Gastrocnemius medialis (tissue), 4 donors: ENCODE data around the gene ATG7. TPM values are rescaled to one million over a fixed set of nuclear protein-coding genes. Genes with fewer than 3 reads are reported as not detected.
A peak's percentile ranks its signal among the peaks of the same experiment; 100 is the strongest.

ENCODE experiments used
- ATAC-seq, 2 donors: fragments of 150-250 bp; one replicate each; pipeline ENCODE4 v1.9.1; 2016
- DNase-seq, 2 donors: peaks; one replicate each; pipeline ENCODE4 v3.0.0-alpha.2; 2019
- H3K27ac ChIP-seq, 4 donors: fragments of 200-600 bp; sonication (generic); 1 replicate in 1 of 4; 2 replicates in 3 of 4; pipeline ENCODE4 v1.5.1; 2016 to 2018; ENCODE audit warnings: mild to moderate bottlenecking in 2 of 4, moderate library complexity in 1 of 4
- H3K27me3 ChIP-seq, 3 donors: fragments of 200-600 bp; sonication (generic) in 2 of 3; 1 replicate in 1 of 3; 2 replicates in 2 of 3; pipeline versions ENCODE4 v1.5.1 to v1.6.0; 2016 to 2019; ENCODE audit warnings: mild to moderate bottlenecking in 1 of 3, moderate library complexity in 1 of 3
- H3K36me3 ChIP-seq, 2 donors: fragments of 200-600 bp; sonication (generic) in 1 of 2; one replicate each; pipeline ENCODE4 v1.5.1; 2017 to 2018
- H3K4me1 ChIP-seq, 2 donors: fragments of 200-600 bp; sonication (generic) in 1 of 2; one replicate each; pipeline ENCODE4 v1.5.1; 2016 to 2017; ENCODE audit warnings: mild to moderate bottlenecking in 2 of 2
- H3K4me3 ChIP-seq, 4 donors: fragments of 200-600 bp; sonication (generic) in 3 of 4; 1 replicate in 1 of 4; 2 replicates in 3 of 4; pipeline ENCODE4 v1.5.1; 2016 to 2019; ENCODE audit warnings: mild to moderate bottlenecking in 2 of 4
- H3K9me3 ChIP-seq, 3 donors: fragments of 200-600 bp; sonication (generic) in 2 of 3; 1 replicate in 1 of 3; 2 replicates in 2 of 3; pipeline ENCODE4 v1.5.1; 2016 to 2019
- POLR2A ChIP-seq, 2 donors: fragments of 450-650 bp; IDR thresholded peaks; one replicate each; pipeline ENCODE4 v1.6.1; 2017; ENCODE audit warnings: antibody characterized with exemption in 2 of 2, mild to moderate bottlenecking in 2 of 2, moderate library complexity in 2 of 2
- in situ Hi-C, 4 donors: fragments of 200-750 bp; cut with MboI; loops; one replicate each; pipeline versions ENCODE4 v1.15.0 to v1.8.0; 2017; ENCODE audit warnings: low sequenced_read_pairs in 4 of 4
- intact Hi-C: fragments of 100-400 bp; cut with DNase I; formaldehyde crosslinking; loops from one replicate; pipeline ENCODE4 v1.15.1; 2023; ENCODE audit warnings: low total_unique reads
- total RNA-seq, 4 donors: library from RNA; depleted of rRNA; stranded (reverse); fragments of >200 nt; gene quantifications; one replicate each; pipeline versions ENCODE4 v1.1.0 to v1.2.3, GENCODE V29; 2016
- TF ChIP-seq, protein P1 (sequence below), 5 experiments: fragments of 450-650 bp in 3 of 5; fragments of 200-600 bp in 2 of 5; sonication (generic) in 2 of 5; IDR thresholded peaks in 4 of 5; conservative IDR thresholded peaks in 1 of 5; 1 replicate in 4 of 5; 2 replicates in 1 of 5; pipeline ENCODE4 v1.5.1; 2016 to 2019; ENCODE audit warnings: antibody characterized with exemption in 5 of 5, mild to moderate bottlenecking in 3 of 5, moderate library complexity in 3 of 5

Gene ATG7
- total RNA-seq, 4 donors from 2014 or later: 13.5 to 29.2 (median 15.0) TPM

DNA sequence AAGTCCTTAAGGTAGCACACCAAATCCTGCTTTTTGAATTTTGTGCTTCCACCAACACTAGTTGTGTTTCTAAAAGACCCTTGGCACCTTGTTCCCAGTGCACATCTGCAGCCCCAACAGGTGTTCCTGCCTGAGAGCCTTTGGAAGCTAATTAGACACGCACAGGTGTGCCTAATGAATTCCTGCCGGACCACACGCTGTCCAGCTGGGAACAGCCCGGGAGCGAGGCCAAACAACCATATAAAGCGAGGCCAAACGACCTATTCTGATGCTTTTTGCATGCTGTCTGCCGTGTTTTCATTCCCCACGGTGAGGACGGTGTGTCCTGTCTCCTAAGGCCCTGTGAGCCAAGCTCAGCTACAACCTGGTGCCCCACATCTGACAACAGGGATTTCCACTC is 99.5 kb downstream of the ATG7 start:
- Histone ChIP-seq H3K27me3 (no peaks in the 10 kb centered on the region), H3K9me3 (no peaks in the 10 kb centered on the region), H3K4me1 (peaks cover 37 to 44% of the 10 kb centered on the region in 2 donors), H3K27ac (no peak overlapping the region), H3K36me3 (no peaks in the 10 kb centered on the region), H3K4me3 (no peak overlapping the region)
- intact Hi-C loops: no loop called here
- TF ChIP-seq, protein P1, sequence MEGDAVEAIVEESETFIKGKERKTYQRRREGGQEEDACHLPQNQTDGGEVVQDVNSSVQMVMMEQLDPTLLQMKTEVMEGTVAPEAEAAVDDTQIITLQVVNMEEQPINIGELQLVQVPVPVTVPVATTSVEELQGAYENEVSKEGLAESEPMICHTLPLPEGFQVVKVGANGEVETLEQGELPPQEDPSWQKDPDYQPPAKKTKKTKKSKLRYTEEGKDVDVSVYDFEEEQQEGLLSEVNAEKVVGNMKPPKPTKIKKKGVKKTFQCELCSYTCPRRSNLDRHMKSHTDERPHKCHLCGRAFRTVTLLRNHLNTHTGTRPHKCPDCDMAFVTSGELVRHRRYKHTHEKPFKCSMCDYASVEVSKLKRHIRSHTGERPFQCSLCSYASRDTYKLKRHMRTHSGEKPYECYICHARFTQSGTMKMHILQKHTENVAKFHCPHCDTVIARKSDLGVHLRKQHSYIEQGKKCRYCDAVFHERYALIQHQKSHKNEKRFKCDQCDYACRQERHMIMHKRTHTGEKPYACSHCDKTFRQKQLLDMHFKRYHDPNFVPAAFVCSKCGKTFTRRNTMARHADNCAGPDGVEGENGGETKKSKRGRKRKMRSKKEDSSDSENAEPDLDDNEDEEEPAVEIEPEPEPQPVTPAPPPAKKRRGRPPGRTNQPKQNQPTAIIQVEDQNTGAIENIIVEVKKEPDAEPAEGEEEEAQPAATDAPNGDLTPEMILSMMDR (IDR thresholded peaks at IDR 0.05 in 4 of 5, conservative IDR thresholded peaks at IDR 0.05 in 1 of 5): no peak
- no peak for TF ChIP-seq POLR2A (IDR thresholded peaks at IDR 0.05)
- ATAC-seq: no peak
- no peak for DNase-seq
- in situ Hi-C loops: loop anchor here in 2 of 4 donors (5.0 to 10.0 kb wide), 2 partner anchors 433 to 436 kb away; no protein-coding TSS in a partner anchor

DNA sequence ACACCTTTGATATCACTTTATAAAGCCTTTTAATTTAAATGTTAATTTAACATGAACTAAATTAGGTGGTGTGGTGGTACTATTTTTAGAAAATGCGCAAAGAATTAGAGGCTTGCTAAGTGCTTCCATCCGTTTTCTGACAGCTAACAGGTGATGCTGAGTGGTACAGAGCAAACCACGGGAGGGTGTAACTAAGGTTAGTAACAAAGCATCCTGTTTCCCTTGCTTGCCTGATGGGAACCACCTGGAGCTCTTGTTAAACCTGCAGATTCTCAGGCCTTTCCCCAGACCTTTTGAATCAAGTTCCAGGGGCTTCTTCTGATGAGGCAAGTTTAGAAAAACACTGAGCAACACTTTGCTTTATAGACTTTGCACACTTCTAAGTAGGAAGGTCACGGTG is 101.0 kb downstream of the ATG7 start:
- Histone ChIP-seq H3K27ac (no peak overlapping the region), H3K4me3 (no peak overlapping the region), H3K9me3 (no peaks in the 10 kb centered on the region), H3K4me1 (peaks cover 27 to 30% of the 10 kb centered on the region in 2 donors), H3K36me3 (no peaks in the 10 kb centered on the region), H3K27me3 (no peaks in the 10 kb centered on the region)
- ATAC-seq (no peak), DNase-seq (no peak)
- TF ChIP-seq, protein P1 (IDR thresholded peaks at IDR 0.05 in 4 of 5, conservative IDR thresholded peaks at IDR 0.05 in 1 of 5): no peak
- TF ChIP-seq POLR2A (IDR thresholded peaks at IDR 0.05): no peak
- intact Hi-C loops (no loop called here), in situ Hi-C loops (loop anchor here in 2 of 4 donors (5.0 to 10.0 kb wide), 2 partner anchors 432 to 434 kb away; no protein-coding TSS in a partner anchor)

DNA sequence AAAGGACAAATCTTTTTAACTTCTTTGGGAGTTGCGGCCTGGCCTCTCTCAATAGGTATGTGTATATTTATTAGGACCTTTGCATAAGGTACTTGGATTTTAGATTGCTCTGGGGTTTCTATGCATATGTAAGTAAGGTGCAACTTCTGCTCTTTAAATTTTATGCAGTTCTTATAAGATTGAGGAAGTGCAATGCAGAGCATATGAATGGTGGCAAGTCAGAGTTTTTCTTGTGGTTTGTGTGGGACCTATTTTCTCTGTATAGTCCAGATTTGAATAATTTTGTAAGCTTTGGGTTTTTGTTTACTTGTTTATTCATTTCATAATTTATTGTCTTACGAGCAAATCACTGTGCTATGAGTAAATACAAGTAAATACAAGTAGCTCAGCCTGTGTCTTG is 101.5 kb downstream of the ATG7 start:
- no peak for ATAC-seq

DNA sequence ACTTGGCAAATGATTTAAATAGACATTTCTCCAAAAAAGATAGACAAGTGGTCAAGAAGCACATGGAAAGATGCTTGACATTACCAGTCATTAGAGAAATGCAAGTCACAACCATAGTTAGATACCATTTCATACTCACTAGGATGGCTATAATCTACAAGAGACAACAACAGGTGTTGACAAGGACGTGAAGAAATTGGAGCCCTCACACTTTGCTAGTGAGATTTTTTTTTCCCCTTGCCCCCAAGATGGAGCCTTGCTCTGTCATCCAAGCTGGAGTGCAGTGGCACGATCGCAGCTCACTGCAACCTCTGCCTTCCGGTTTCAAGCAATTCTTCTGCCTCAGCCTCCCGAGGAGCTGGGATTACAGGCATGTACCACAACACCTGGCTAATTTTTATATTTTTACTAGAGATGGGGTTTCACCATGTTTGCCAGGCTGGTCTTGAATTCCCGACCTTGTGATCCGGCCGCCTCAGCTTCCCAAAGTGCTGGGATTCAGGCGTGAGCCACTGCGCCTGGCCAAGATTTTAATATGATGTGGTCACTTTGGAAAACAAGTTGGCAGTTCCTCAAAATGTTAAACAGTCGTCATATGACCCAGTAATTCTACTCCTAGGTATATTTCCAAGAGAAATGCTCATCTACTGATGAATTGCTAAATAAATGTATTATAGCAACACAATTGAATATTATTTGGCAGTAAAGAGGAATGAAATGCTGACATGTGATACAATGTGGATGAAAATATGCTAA is 103.3 kb downstream of the ATG7 start:
- TF ChIP-seq POLR2A (IDR thresholded peaks at IDR 0.05): no peak
- TF ChIP-seq, protein P1 (IDR thresholded peaks at IDR 0.05 in 4 of 5, conservative IDR thresholded peaks at IDR 0.05 in 1 of 5): no peak
- Histone ChIP-seq H3K27ac (peak overlapping the region; percentile 49 to 74 (median 68)), H3K4me3 (no peak overlapping the region), H3K27me3 (no peaks in the 10 kb centered on the region), H3K36me3 (no peaks in the 10 kb centered on the region), H3K9me3 (no peaks in the 10 kb centered on the region), H3K4me1 (peaks cover 20 to 28% of the 10 kb centered on the region in 2 donors)
- in situ Hi-C loops: loop anchor here in 2 of 4 donors (5.0 to 25.0 kb wide), 3 partner anchors 137 to 429 kb away; no protein-coding TSS in a partner anchor
- intact Hi-C loops: loop anchor here (5.0 kb wide), 1 partner anchor 472 kb away; the partner anchor contains the start of gene TAMM41
- ATAC-seq: peak; percentile 48 to 72
- DNase-seq: peak; percentile 37 to 50

More for the DNA sequence above, 101.5 kb downstream of the ATG7 start:
- H3K9me3 ChIP-seq: no peaks in the 10 kb centered on the region
- peaks cover 23 to 26% of the 10 kb centered on the region in 2 donors for H3K4me1 ChIP-seq
- no peak for DNase-seq
- no peaks in the 10 kb centered on the region for H3K36me3 ChIP-seq
- no peak overlapping the region for H3K4me3 ChIP-seq
- in situ Hi-C loops (loop anchor here in 2 of 4 donors (5.0 to 10.0 kb wide), 2 partner anchors 431 to 434 kb away; no protein-coding TSS in a partner anchor), intact Hi-C loops (no loop called here)
- H3K27me3 ChIP-seq: no peaks in the 10 kb centered on the region
- TF ChIP-seq, protein P1 (IDR thresholded peaks at IDR 0.05 in 4 of 5, conservative IDR thresholded peaks at IDR 0.05 in 1 of 5): no peak
- TF ChIP-seq POLR2A (IDR thresholded peaks at IDR 0.05): no peak
- H3K27ac ChIP-seq: no peak overlapping the region
